Right ventricle myocardium inferior (tissue), 1 donor: ENCODE data around the gene C15orf61. TPM values are rescaled to one million over a fixed set of nuclear protein-coding genes. Genes with fewer than 3 reads are reported as not detected.

Source experiments
- ATAC-seq: fragments of 200-7000 bp; cut with Tn5 transposase; one replicate; pipeline ENCODE4 v1.9.1; 2020; ENCODE audit warnings: mild to moderate bottlenecking, moderate library complexity
- DNase-seq: peaks from one replicate; pipeline ENCODE4 v3.0.0; 2021; ENCODE audit errors: missing footprints
- intact Hi-C: fragments of 100-400 bp; cut with DNase I; formaldehyde crosslinking; loops from one replicate; pipeline ENCODE4 v1.11.0; 2022
- long read RNA-seq: library from polyadenylated mRNA; unstranded; transcript quantifications from one replicate; pipeline ENCODE4 v2.0.0, GENCODE V29; 2021
- total RNA-seq: library from RNA; stranded (reverse); fragmentation: NEBNext Ultra II Directional; extraction: Animal tissue kit (Norgen Biotek cat#: 25700); gene quantifications from one replicate; pipeline ENCODE4 v1.2.1, GENCODE V29; 2021
- donor health status: DM: no; HTN: yes; CAD: no; lungs with severe emphysema.

The C15orf61 gene
- total RNA-seq: 11.9 TPM
- long read RNA-seq, full-length matches to known transcripts: 33 of 33 reads
- long read RNA-seq, partial matches to known transcripts: 0 of 33 reads
- long read RNA-seq, other reads (novel, unspliced or antisense): 0 of 33 reads

DNA sequence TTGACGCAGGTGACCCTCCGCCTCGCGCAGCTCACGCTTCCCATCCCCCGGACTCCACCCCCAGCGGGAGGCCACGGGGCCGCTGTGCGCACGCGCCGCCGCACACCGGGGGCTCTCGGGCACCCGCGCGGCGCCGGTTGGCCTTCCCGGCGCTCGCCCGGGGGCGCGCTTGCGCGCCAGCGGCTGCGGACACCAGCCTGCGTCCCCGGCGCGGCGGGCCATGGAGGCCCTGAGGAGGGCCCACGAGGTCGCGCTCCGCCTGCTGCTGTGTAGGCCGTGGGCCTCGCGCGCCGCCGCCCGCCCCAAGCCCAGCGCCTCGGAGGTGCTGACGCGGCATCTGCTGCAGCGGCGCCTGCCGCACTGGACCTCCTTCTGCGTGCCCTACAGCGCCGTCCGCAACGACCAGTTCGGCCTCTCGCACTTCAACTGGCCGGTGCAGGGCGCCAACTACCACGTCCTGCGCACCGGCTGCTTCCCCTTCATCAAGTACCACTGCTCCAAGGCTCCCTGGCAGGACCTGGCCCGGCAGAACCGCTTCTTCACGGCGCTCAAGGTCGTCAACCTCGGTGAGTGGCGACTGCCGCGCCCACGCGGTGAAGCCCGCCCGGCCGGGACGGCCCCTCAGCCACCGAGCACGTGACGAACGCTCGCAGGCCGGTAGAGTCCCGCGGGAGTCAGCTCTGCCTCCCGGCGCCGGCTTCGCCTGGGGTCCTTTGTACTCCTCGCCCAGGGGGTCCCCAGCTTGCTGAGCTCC is at the start of gene C15orf61:
Gene C15orf61 (plus strand): TSS at position 103 of the 754 bp plus-strand sequence. CDS start 118 bp downstream, at position 221.
- intact Hi-C loops: loop anchor here (2.0 to 10.0 kb wide), 3 partner anchors 22 to 654 kb away; partner anchors contain the start of gene MAP2K5

DNA sequence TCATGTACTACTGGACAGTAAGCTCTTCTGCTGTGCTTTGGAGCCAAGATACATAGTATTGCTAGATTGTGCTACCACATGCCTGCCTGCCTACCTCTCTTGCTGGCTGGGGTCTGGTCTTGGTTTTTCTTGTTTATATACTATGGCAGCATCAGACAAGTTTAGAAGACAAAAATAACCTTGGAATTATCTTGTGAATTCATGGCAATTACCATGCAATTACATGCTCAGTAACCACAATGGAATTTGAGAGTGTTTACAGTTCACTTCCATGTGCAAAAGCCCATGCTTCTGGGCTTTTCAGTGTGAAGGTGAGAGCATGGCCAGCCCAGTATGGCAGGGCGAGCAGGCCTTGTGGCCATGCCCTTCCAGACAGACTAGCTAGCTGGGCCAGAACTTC is 48.0 kb upstream of the C15orf61 start:
- intact Hi-C loops: no loop called here
- DNase-seq: no peak
- ATAC-seq: no peak

More for the DNA sequence above, at the start of gene C15orf61:
- peak; percentile 94 for ATAC-seq
- DNase-seq: peak; percentile 93

DNA sequence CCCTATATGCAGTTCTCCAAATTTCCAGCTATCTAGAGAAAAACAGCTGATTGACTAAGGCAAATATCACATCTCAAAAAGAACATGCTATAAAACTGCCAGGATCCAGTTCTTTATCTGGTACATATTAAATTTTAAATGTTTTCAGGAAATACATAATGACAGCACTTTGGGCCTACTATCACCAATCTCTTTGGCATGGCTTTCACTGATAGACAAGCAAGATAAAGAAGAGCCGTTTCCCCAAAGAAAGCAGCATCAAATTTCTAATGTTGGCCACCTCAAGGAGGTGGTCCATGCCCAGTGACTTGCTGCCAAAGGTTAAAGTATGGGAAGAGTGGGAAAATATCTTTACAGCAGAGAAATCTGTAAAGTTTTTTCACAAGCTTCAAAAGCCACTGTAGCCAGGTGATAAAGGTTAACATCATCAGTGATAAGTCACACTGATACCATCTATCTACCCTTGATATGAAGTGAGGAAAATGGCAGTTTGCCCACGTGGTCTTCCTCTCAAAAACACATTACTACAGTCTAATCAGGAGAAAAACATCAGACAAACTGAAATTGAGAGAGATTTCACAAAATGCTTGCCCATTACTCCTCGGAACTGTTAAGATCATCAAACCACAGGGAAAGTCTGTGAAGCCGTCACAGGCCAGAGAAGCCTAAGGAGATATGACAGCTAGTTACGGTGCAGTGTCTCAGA is 46.4 kb upstream of the C15orf61 start:
- DNase-seq: no peak
- no peak for ATAC-seq

DNA sequence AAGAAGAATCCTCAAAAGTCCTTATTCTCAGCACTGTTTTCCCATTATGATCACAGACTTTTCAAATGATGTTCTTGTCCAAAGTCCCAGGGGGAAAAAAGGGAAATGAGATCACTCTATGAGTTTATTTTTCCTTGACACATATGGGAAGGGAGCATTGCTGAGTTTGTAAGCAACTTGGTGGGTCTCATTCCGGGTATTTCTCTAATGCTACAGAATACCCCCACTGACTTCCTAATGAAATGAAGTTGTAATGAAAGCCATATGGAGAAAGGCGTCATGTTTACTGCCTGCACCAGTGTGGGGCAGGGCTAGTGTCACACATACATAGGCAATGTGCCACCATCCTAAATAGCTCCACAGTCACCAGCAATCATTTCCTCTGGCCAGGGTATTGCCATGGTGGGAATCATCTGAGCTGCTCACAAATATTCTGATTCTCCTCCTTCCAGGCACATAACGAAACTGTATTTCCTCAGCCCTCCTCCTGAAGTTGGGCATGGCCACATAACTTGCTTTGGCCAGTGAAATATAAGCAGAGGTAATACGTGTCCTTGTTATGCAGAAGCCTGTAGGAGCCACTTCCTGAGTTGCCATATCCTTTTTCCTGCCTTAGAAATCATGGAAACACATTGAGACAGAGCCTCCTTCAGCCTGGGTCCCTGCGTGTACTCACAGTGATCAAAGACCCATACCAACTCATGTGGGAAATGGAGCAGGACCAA is 41.0 kb upstream of the C15orf61 start:
- intact Hi-C loops: no loop called here
- ATAC-seq (no peak), DNase-seq (no peak)

More for the DNA sequence above, 46.4 kb upstream of the C15orf61 start:
- intact Hi-C loops: no loop called here

DNA sequence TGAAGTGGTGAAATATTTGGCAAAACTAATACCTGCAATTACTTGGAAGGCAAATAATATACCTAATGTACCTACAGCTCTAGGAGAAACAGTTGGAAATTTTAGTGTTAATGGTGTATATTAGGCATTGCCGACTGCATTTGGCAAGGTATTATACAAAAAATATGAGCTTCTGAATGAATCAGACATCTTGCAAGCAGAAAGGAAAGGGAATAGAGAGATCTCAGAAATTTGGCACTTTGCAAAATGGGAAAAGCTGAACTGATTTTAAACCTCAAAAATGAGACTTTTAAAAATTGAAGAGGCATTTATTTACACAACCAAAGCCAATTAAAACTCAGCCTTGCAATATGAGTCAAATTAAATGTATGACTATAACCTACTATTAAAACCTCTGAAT is 40.2 kb upstream of the C15orf61 start:
- intact Hi-C loops: no loop called here
- ATAC-seq (no peak), DNase-seq (no peak)

DNA sequence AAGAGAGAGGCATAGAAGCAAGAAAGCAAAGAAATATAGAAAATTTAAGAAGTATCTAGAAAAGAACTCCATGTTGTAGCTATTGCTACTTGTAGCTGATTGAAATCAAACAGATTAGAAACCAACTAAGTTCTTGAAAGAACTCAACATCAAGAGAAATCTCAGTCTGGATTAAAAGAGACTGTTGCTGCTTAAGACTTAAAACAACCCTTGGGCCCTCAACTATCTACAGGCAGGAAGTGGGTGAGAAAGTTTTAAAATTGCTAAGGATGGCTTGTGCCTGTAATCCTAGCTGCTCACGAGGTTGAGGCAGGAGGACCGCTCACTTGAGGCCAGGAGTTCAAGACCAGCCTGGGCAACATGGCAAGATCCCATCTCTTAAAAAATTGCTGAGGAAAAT is 39.3 kb upstream of the C15orf61 start:
- ATAC-seq (no peak), DNase-seq (no peak)
- intact Hi-C loops: no loop called here

DNA sequence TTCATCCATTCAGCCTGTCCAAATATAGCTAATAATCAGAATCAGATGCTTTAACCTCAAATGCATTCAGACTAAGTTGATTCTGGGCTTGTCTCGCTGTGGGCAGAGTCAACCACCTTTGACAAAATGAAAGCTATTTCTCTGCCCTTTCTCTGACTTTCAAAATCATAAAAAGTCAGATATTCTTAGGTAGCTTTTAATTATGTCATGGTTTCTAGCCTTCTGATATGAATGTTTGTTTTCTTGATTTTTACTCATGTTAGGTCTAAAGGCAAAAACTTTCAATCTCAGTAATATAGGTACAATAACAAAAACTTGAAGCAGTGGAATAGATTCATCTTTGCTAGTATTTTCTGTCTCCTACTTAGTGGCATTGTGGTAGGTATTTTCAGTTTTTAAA is 25.3 kb upstream of the C15orf61 start:
- DNase-seq (no peak), ATAC-seq (no peak)
- intact Hi-C loops: no loop called here

DNA sequence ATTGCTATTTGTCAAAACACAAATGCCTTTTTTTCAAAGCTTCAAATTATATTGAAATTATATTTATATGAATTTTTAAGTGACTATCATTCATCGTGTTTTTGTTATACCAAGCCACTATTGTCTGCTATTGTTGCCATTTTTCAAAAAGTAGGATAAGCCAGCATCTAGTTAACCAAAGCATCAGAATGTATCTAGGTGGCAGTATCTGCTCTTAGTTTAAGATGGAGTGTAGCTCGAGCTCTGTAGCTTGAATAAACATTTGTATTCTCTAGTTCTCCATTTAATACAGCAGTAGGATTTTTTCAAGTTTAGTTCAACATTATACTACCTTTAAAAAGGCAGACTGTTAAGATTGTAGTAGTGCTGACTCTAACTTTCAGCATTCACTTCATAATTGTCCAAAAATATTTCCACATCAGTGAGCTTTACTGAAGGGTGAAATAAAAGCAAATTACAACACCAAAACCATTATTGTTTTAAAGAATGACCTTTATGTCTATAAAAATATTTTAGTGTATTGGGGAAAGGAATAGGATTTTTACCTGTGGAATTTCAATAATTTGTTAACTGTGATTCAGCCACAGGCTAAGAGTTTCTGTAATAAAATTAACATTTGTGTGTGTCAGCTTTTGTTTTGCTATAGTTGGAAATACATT is 19.6 kb upstream of the C15orf61 start:
- ATAC-seq: no peak
- intact Hi-C loops: loop anchor here (5.0 kb wide), 1 partner anchor 336 kb away; no protein-coding TSS in a partner anchor
- no peak for DNase-seq

DNA sequence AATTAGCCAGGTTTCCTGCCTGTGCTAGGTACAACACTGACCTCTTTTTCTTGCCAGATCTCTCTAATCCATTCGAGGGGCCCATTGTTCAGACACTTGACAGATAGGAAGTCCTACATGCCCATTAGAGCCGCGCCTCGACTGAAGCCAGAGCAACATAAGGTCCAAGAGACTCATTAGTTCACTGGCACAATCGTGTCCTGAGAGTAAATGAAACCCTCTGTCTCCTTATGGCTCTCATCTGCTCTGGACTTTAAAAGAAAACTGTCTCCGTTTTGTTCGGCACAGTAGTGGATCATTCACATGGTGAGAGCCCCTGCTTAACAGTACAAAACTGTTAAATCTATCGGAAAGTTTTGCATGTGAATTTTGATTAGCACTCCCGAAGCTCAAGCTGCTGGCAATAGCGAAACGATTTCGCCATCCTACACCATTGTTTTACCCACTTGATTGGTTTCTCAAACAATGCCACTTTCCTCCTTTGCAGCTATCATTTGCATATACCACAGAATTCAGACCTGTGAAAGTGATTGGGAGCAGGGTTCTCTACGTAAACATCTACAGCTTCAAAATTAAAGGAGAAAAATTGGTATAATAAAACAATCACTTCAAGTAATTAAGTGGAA is 19.0 kb upstream of the C15orf61 start:
- intact Hi-C loops: loop anchor here (5.0 kb wide), 1 partner anchor 335 kb away; no protein-coding TSS in a partner anchor
- ATAC-seq (no peak), DNase-seq (no peak)

DNA sequence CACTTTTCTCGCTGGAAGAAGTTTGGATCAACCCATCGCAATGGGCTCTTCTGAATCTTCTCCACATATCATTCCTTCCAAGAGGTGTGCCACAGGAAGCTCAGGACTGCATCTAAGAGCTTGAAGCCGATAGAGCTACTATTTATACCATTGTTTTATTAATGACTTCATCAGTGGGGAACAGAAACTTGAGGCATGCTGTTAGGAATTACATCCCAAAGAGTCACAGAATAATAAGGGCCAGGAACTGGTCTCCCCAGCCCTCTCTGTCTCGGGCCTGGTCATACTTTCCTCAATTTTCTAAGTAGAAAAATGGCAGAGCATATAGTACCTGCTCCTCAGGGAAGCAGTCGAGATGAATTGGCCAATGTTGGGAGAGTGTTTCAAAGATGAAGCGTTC is 16.9 kb upstream of the C15orf61 start:
- DNase-seq: no peak
- intact Hi-C loops: loop anchor here (5.0 kb wide), 1 partner anchor 333 kb away; no protein-coding TSS in a partner anchor
- ATAC-seq: no peak

DNA sequence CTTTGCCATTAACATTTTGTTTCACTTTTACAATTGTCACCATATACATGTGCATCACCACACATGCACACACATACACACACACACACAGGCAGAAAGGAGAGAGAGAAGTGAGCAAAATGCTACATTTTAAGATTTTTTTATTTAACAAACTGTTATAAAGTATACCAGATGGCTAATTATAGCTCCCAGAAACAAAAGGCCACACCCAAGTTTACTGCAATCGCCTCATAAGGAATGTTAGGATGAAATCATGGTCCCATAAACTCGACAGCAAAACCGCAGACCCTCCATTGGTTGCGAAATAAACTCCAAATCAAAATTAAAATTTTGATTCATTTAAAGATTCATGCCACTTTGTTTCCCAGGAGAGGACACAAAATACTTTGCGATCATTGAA is 16.1 kb upstream of the C15orf61 start:
- no peak for ATAC-seq
- intact Hi-C loops: loop anchor here (5.0 kb wide), 1 partner anchor 333 kb away; no protein-coding TSS in a partner anchor
- DNase-seq: no peak

DNA sequence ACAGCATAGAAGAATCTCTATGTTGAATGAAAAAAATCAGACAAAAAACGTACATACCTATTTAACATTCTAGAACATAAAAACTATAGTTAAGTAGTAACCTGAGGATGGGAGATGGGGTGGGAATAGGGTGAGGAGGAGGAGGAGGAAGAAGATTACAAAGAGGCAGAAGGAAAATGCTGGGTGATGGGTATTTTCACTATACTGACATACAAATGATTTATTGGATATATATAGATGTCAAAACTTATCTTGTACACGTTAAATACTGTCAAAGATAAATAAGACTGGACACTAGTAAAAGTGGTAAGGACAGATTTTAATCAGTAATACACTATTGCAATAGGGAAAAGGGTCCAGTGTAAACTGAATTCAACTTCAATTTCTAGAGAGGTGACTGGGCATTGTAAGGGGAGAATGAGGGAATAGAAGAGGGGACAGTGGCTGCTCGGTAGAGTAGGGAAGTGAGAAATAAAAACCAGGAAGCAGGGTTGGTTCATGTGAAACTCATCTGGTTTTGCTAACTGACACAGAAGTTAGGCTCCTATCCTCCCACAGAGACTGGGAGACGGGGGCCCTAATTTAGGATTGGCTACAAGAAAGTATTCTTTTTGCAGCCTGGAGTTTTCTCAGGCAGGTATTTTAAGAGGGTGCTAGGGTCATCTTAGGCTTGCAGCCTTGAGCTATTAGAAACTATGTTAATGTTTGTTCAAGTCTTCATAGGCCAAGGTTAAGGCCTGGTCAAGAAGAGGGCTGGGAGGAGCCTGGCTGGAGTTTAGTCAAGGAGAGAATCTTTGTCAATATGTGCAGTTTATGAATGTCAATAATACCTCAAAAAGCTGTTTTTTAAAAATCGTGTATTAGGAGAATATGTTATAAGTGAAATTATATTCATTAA is 15.0 kb upstream of the C15orf61 start:
- DNase-seq (no peak), ATAC-seq (no peak)
- intact Hi-C loops: no loop called here

DNA sequence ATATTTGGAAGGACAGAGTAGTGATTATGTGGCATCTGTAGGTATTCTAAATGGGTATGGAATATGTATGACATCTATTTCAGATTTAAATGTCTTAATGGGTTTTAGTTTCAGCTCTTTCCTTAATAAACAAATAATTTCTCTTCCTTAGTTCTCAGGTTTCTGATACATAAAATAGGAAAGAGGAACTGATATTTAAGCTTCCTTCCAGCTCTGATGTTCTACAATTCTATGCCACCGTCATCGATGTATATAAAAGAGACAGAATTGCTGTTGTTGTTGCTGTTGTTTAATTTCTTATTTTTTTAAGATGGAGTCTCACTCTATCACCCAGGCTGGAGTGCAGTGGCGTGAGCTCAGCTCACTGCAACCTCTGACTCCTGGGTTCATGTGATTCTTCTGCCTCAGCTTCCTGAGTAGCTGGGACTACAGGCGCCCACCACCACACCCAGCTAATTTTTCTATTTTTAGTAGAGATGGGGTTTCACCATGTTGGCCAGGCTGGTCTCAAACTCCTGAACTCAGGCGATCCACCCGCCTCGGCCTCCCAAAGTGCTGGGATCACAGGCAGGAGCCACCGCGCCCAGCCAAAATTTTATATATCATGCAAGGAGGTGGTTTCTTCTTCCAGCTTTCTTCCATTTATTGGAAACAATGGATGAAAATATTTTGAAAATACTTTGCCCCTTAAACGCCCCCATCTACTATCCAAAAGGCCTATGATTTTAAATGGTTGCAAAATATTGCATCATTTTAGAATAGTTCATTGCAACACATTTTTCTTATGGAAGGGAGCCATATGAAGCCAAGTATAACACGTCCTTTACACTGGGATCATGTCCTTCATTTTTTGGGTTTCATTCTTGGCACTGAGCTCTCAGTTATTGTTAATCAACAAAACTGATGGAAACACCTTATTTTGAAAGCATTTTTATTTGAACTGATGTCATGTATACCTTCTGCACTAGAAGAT is 13.9 kb upstream of the C15orf61 start:
- DNase-seq (no peak), ATAC-seq (peak; percentile 20)
- intact Hi-C loops: no loop called here

DNA sequence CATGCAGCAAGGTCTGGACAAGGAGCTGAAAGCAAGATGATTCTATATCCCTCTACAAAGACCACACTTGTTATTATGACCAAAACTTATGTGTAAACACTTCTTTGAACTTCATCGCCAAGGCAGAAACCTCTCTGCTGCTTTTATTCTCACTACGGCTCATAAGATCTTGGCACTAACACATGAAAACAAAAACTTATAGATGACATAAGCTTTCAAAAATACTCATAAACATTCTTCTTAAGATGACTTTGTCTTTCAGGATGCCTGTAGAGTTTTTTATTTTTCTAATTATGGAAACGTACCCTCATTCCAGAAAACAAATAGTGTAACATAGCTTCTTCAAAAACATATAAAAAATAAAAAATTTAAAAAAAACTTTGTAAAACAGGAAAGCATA is 12.5 kb upstream of the C15orf61 start:
- ATAC-seq (no peak), DNase-seq (no peak)
- intact Hi-C loops: no loop called here

DNA sequence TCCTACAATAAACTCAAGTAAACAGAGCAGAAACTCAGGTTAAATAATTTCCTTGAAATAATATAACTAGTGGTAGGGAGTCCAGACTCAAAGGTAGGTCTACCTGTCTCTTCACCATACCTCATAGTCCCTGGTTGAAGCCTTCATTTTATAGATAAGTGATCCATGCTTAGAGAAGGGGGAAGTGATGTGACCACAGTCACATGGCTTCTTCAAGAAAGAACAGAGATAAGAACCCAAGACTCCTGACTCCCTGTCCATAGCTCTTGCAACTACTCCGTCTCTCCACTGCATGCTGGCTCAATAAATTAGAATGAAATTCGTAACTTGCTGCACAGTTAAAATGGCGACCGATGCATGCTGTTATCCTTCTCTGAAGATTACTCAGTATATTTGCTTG is 11.0 kb upstream of the C15orf61 start:
- DNase-seq: no peak
- intact Hi-C loops: no loop called here
- no peak for ATAC-seq

DNA sequence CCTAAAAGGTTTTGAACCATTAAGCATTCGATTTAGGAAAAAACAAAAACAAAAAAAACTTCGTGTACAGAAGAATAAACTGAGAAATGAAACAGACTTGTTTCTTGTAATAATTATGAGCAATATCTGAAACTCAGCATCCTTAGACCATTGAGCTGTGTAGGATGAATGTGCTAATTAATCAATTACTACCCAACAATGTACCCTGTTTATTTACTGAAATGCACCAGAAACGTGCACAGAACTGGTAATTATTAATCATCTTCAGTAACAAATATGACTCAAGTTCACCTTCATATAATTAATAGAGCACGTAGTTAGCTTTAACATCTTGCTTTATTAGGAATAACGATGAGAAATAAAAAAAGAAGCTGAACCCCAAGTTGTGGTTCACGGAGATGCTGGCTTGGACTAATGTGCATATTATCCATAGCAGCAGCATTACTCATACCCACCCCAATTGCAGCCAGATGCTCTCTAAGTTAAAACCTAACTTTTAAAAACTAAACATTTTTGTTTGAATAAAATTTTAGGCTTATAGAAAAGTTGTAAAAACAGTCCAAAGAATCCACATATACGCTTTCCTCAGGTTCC is 10.2 kb upstream of the C15orf61 start:
- DNase-seq (no peak), ATAC-seq (no peak)
- intact Hi-C loops: no loop called here
